Caco-2 (cell line): Measurements from ENCODE around the gene SMAD2. TPM values are rescaled to one million over a fixed set of nuclear protein-coding genes. Genes with fewer than 3 reads are reported as not detected.

Experiments
- BruUV-seq: library from RNA; stranded (reverse); fragments of 400-500 nt; replicated peaks from 2 replicates; lab custom pipeline; 2021; lab: Mats Ljungman, UMichigan
- CTCF ChIA-PET: fragments of 300-600 bp; sonication (Branson Sonifier 250); formaldehyde crosslinking; loops from one replicate; lab custom pipeline; 2022; ENCODE audit warnings: antibody characterized with exemption; lab: Charles Lee
- POLR2A ChIA-PET: fragments of 300-600 bp; sonication (Branson Sonifier 250); formaldehyde crosslinking; loops from one replicate; lab custom pipeline; 2022; ENCODE audit warnings: antibody characterized with exemption; lab: Charles Lee
- DNase-seq, 2 experiments: peaks; one replicate each; pipeline versions ENCODE4 v3.0.0 to v3.0.0-alpha.2; 2020 to 2022
- H3K27me3 ChIP-seq: replicated peaks from 2 replicates; pipeline ENCODE4 v1.6.0; 2011; ENCODE audit warnings: low read length; ENCODE audit not compliant: control insufficient read depth, insufficient read depth
- H3K36me3 ChIP-seq: 2 replicates; pipeline ENCODE4 v1.5.1; 2011; ENCODE audit warnings: low read length; ENCODE audit not compliant: control insufficient read depth, insufficient read depth
- H3K4me1 ChIP-seq: fragments of 250-450 bp; sonication (Bioruptor Pico); 2 replicates; pipeline ENCODE4 v1.5.1; 2020; ENCODE audit warnings: mild to moderate bottlenecking
- H3K4me3 ChIP-seq: 2 replicates; pipeline ENCODE4 v1.5.1; 2011; ENCODE audit warnings: low read depth, mild to moderate bottlenecking, control low read depth, low read length
- H3K9me3 ChIP-seq: fragments of 250-450 bp; sonication (Bioruptor Pico); 2 replicates; pipeline ENCODE4 v1.5.1; 2020; ENCODE audit warnings: mild to moderate bottlenecking, moderate library complexity
- H3K27ac Mint-ChIP-seq: one replicate; pipeline ENCODE4 v1.8.0; 2022; ENCODE audit warnings: mixed read lengths; ENCODE audit not compliant: unreplicated experiment
- H3K27me3 Mint-ChIP-seq: one replicate; pipeline ENCODE4 v1.8.0; 2022; ENCODE audit warnings: mixed read lengths; ENCODE audit not compliant: insufficient read depth, unreplicated experiment
- H3K36me3 Mint-ChIP-seq: one replicate; pipeline ENCODE4 v1.8.0; 2022; ENCODE audit warnings: mild to moderate bottlenecking, mixed read lengths; ENCODE audit not compliant: insufficient read depth, unreplicated experiment
- H3K4me1 Mint-ChIP-seq: one replicate; pipeline ENCODE4 v1.8.0; 2022; ENCODE audit warnings: low read depth, mixed read lengths; ENCODE audit not compliant: unreplicated experiment
- H3K4me3 Mint-ChIP-seq: one replicate; pipeline ENCODE4 v1.8.0; 2022; ENCODE audit warnings: mild to moderate bottlenecking, moderate library complexity, mixed read lengths; ENCODE audit not compliant: unreplicated experiment
- H3K9me3 Mint-ChIP-seq: one replicate; pipeline ENCODE4 v1.8.0; 2022; ENCODE audit warnings: mixed read lengths; ENCODE audit not compliant: unreplicated experiment
- CTCF ChIP-seq, 2 experiments: fragments of 200-600 bp in 1 of 2; IDR thresholded peaks; 1 replicate in 1 of 2; 2 replicates in 1 of 2; pipeline versions ENCODE4 v1.5.1 to v1.8.0; 2011 to 2022; ENCODE audit warnings: antibody characterized with exemption in 1 of 2, control low read depth in 1 of 2, inconsistent platforms in 1 of 2, low read depth in 1 of 2, low read length in 1 of 2, mild to moderate bottlenecking in 1 of 2, moderate library complexity in 1 of 2; ENCODE audit not compliant: insufficient read depth in 1 of 2, severe bottlenecking in 1 of 2, unreplicated experiment in 1 of 2
- intact Hi-C: fragments of 100-400 bp; cut with micrococcal nuclease; formaldehyde crosslinking; loops from one replicate; pipeline ENCODE4 v1.10.0; 2022; ENCODE audit not compliant: unreplicated experiment
- total RNA-seq: library from RNA; stranded (reverse); gene quantifications from 2 replicates; pipeline ENCODE4 v1.2.3, GENCODE V29; 2022

The SMAD2 gene
- total RNA-seq, 1 experiment from 2014 or later, result 53.5 TPM

DNA sequence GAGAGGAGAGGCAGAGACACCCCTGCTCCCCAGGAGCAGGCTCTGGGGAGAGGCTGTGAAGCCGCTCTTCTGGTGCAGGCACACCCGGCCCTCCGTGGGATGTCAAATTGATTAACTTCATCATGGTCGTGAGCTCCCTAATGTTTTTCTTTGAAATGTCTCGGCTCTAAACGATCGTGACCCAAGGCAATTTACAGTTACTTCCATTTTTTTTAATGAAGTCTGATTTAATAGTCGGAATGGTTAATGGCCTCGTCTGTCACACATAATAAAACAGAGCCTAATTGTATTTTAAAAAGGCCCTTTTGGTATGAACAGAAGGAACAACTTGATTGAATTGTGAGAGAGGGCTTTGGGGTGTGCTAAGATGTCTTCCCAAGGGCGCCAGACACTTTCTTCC lies 130.2 kb downstream of the SMAD2 start:
- no peaks in the 10 kb centered on the region for H3K27me3 ChIP-seq
- no peak overlapping the region for H3K4me3 ChIP-seq
- BruUV-seq, result no TSS peak
- TF ChIP-seq CTCF (IDR thresholded peaks at IDR 0.05; ENCODE audit: insufficient read depth in 1 of 2, low read depth in 1 of 2, low read length in 1 of 2, severe bottlenecking in 1 of 2, unreplicated experiment in 1 of 2), result no peak
- Mint-ChIP-seq H3K9me3 (no peaks in the 10 kb centered on the region), H3K4me1 (no peaks in the 10 kb centered on the region), H3K27ac (no peak overlapping the region), H3K4me3 (no peak overlapping the region), H3K36me3 (no peaks in the 10 kb centered on the region), H3K27me3 (peaks cover 6% of the 10 kb centered on the region)
- ChIA-PET CTCF (no interaction called here), POLR2A (interaction anchor here (0.6 kb wide), 1 partner anchor 17 kb away, joined by 4 read pairs; no protein-coding TSS in a partner anchor)
- no peaks in the 10 kb centered on the region for H3K4me1 ChIP-seq
- H3K36me3 ChIP-seq, result no peaks in the 10 kb centered on the region
- DNase-seq, result no peak
- intact Hi-C loops, result no loop called here
- H3K9me3 ChIP-seq, result no peaks in the 10 kb centered on the region

DNA sequence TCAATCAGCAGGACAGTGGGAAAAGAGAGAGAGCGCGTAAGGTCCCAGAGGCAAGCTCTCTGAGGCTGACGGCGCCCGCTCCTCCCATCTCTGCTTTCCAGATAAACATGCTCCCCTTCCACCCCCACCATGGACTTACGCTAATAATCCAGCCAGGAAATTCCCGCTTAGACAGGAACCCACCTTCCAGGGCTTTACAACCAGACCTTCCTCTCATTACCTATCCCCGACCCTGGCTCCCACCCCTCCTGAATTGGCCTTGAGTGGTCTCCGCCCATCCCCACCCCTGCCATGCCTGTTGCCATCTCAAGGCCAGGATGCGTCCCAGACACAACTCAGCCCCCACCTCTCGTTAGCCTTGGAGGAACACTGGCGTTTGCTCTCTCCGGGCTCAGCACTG lies 131.1 kb downstream of the SMAD2 start:
- DNase-seq, result no peak
- Mint-ChIP-seq H3K4me1 (no peaks in the 10 kb centered on the region), H3K27ac (no peak overlapping the region), H3K4me3 (no peak overlapping the region), H3K9me3 (no peaks in the 10 kb centered on the region), H3K27me3 (peaks cover 2% of the 10 kb centered on the region), H3K36me3 (no peaks in the 10 kb centered on the region)
- ChIA-PET POLR2A (interaction anchor here (0.6 kb wide), 1 partner anchor 16 kb away, joined by 4 read pairs; no protein-coding TSS in a partner anchor), CTCF (no interaction called here)
- Histone ChIP-seq H3K36me3 (no peaks in the 10 kb centered on the region), H3K4me1 (no peaks in the 10 kb centered on the region), H3K9me3 (no peaks in the 10 kb centered on the region), H3K4me3 (no peak overlapping the region), H3K27me3 (no peaks in the 10 kb centered on the region)
- intact Hi-C loops, result no loop called here
- no TSS peak for BruUV-seq
- no peak for TF ChIP-seq CTCF (IDR thresholded peaks at IDR 0.05; ENCODE audit: insufficient read depth in 1 of 2, low read depth in 1 of 2, low read length in 1 of 2, severe bottlenecking in 1 of 2, unreplicated experiment in 1 of 2)

GRCh38 chr18:47798366-47798765 lies 132.1 kb downstream of the SMAD2 start:
- Mint-ChIP-seq H3K27ac (no peak overlapping the region), H3K4me3 (no peak overlapping the region), H3K4me1 (no peaks in the 10 kb centered on the region), H3K27me3 (peaks cover 5% of the 10 kb centered on the region), H3K36me3 (no peaks in the 10 kb centered on the region), H3K9me3 (no peaks in the 10 kb centered on the region)
- H3K4me3 ChIP-seq, result no peak overlapping the region
- H3K36me3 ChIP-seq, result no peaks in the 10 kb centered on the region
- intact Hi-C loops, result no loop called here
- H3K4me1 ChIP-seq, result no peaks in the 10 kb centered on the region
- CTCF ChIA-PET, result no interaction called here
- POLR2A ChIA-PET, result no interaction called here
- DNase-seq, result no peak
- BruUV-seq, result no TSS peak
- H3K9me3 ChIP-seq, result no peaks in the 10 kb centered on the region
- no peaks in the 10 kb centered on the region for H3K27me3 ChIP-seq
- no peak for TF ChIP-seq CTCF (IDR thresholded peaks at IDR 0.05; ENCODE audit: insufficient read depth in 1 of 2, low read depth in 1 of 2, low read length in 1 of 2, severe bottlenecking in 1 of 2, unreplicated experiment in 1 of 2)
